ENCODE results near the gene NKTR.

NKTR gene

GRCh38 chr3:42697289-42698051, 97.0 kb downstream of the NKTR start:
- no peak for DNase-seq

All from midbrain (tissue), 1 donor.